GM21576 (cell line): ENCODE results near the gene KDM2A.

ENCODE experiments used
- ATAC-seq: cut with Tn5 transposase; IDR thresholded peaks from one replicate; pipeline ENCODE4 v1.9.1; 2021; ENCODE audit warnings: mild to moderate bottlenecking, moderate library complexity; ENCODE audit not compliant: unreplicated experiment

KDM2A gene

GRCh38 chr11:67118801-67119584 is at the start of gene KDM2A:
TSS of gene KDM2A (plus strand) at chr11:67119263. CDS start at chr11:67121317, 2,054 bp downstream.
- ATAC-seq, result peak; percentile 62

- ATAC-seq, result no peak
These were observed 47.4 kb upstream of the KDM2A start for GRCh38 chr11:67071420-67072284.

GRCh38 chr11:67072295-67072694 is 46.8 kb upstream of the KDM2A start:
- ATAC-seq, result no peak

- no peak for ATAC-seq
These were observed 45.2 kb upstream of the KDM2A start for GRCh38 chr11:67073908-67074307.

GRCh38 chr11:67076202-67076601 is 42.9 kb upstream of the KDM2A start:
- ATAC-seq, result no peak

GRCh38 chr11:67079065-67079705 is 39.9 kb upstream of the KDM2A start:
- no peak for ATAC-seq

- ATAC-seq, result no peak
These were observed 36.8 kb upstream of the KDM2A start for GRCh38 chr11:67082071-67082791.

GRCh38 chr11:67083786-67084366 is 35.2 kb upstream of the KDM2A start:
- ATAC-seq, result no peak

GRCh38 chr11:67085617-67086016 is 33.4 kb upstream of the KDM2A start:
- ATAC-seq, result no peak

- no peak for ATAC-seq
These were observed 28.3 kb upstream of the KDM2A start for GRCh38 chr11:67090717-67091116.

- no peak for ATAC-seq
These were observed 23.9 kb upstream of the KDM2A start for GRCh38 chr11:67095214-67095507.

GRCh38 chr11:67098799-67099429 is 20.1 kb upstream of the KDM2A start:
- ATAC-seq, result no peak

- peak; percentile 43 for ATAC-seq
These were observed 19.2 kb upstream of the KDM2A start for GRCh38 chr11:67099831-67100324.

GRCh38 chr11:67102664-67103063 is 16.4 kb upstream of the KDM2A start:
- no peak for ATAC-seq

- ATAC-seq, result no peak
These were observed 13.1 kb upstream of the KDM2A start for GRCh38 chr11:67105964-67106363.

GRCh38 chr11:67111261-67111660 is 7.8 kb upstream of the KDM2A start:
- ATAC-seq, result no peak

- ATAC-seq, result peak; percentile 65
These were observed 5.8 kb upstream of the KDM2A start for GRCh38 chr11:67113231-67113721.

- no peak for ATAC-seq
These were observed 4.7 kb upstream of the KDM2A start for GRCh38 chr11:67114275-67114896.

GRCh38 chr11:67116758-67117105 is 2.3 kb upstream of the KDM2A start:
- no peak for ATAC-seq
